GM04504 (cell line): ENCODE data around the gene DPY19L3.
"Not testable (repeated sequence)": the region's sequence is repeated elsewhere in the genome, so short reads cannot be mapped to it uniquely, and the experiment has no call there.

Experiments used
- DNase-seq: peaks from one replicate; pipeline ENCODE4 v3.0.0-alpha.2; 2012; ENCODE audit warnings: low read depth

Gene DPY19L3

GRCh38 chr19:32447534-32447933 lies 42.0 kb downstream of the DPY19L3 start:
- not testable (repeated sequence) for DNase-seq

- DNase-seq, result no peak
Measured at GRCh38 chr19:32448026-32448425, 42.5 kb downstream of the DPY19L3 start.

GRCh38 chr19:32450217-32450616 lies 44.6 kb downstream of the DPY19L3 start:
- DNase-seq, result no peak

GRCh38 chr19:32453736-32454135 lies 48.2 kb downstream of the DPY19L3 start:
- DNase-seq, result no peak

GRCh38 chr19:32456406-32456805 lies 50.8 kb downstream of the DPY19L3 start:
- DNase-seq, result no peak

GRCh38 chr19:32457571-32458158 lies 52.1 kb downstream of the DPY19L3 start:
- DNase-seq, result no peak

- no peak for DNase-seq
Measured at GRCh38 chr19:32458500-32459123, 53.0 kb downstream of the DPY19L3 start.

GRCh38 chr19:32459204-32459865 lies 53.8 kb downstream of the DPY19L3 start:
- DNase-seq, result no peak

- no peak for DNase-seq
Measured at GRCh38 chr19:32460476-32460875, 54.9 kb downstream of the DPY19L3 start.

- DNase-seq, result no peak
Measured at GRCh38 chr19:32464279-32464678, 58.7 kb downstream of the DPY19L3 start.

GRCh38 chr19:32465176-32465575 lies 59.6 kb downstream of the DPY19L3 start:
- DNase-seq, result no peak

- DNase-seq, result no peak
Measured at GRCh38 chr19:32469795-32470194, 64.2 kb downstream of the DPY19L3 start.

- no peak for DNase-seq
Measured at GRCh38 chr19:32471095-32471494, 65.5 kb downstream of the DPY19L3 start.

GRCh38 chr19:32471811-32472210 lies 66.2 kb downstream of the DPY19L3 start:
- DNase-seq, result no peak

- no peak for DNase-seq
Measured at GRCh38 chr19:32475141-32476031, 69.8 kb downstream of the DPY19L3 start.

GRCh38 chr19:32476032-32476350 lies 70.4 kb downstream of the DPY19L3 start:
- no peak for DNase-seq

GRCh38 chr19:32480321-32480720 lies 74.8 kb downstream of the DPY19L3 start:
- DNase-seq, result no peak

- no peak for DNase-seq
Measured at GRCh38 chr19:32483574-32483973, 78.0 kb downstream of the DPY19L3 start.

GRCh38 chr19:32489971-32490370 lies 84.4 kb downstream of the DPY19L3 start:
- DNase-seq, result no peak

- DNase-seq, result no peak
Measured at GRCh38 chr19:32497391-32497790, 91.8 kb downstream of the DPY19L3 start.

GRCh38 chr19:32498648-32499200 lies 93.2 kb downstream of the DPY19L3 start:
- DNase-seq, result no peak

GRCh38 chr19:32512498-32512897 lies 106.9 kb downstream of the DPY19L3 start:
- not testable (repeated sequence) for DNase-seq
